NCI-H460 (cell line): ENCODE data around the gene PRDX3. TPM values are rescaled to one million over a fixed set of nuclear protein-coding genes. Genes with fewer than 3 reads are reported as not detected.

Source experiments
- DNase-seq: peaks from one replicate; pipeline ENCODE4 v3.0.0-alpha.2; 2016; ENCODE audit warnings: low read depth; ENCODE audit errors: extremely low read depth
- small RNA-seq, 2 experiments: library from RNA; depleted of rRNA; stranded (forward); fragments of <200 nt; gene quantifications; one replicate each; pipeline ENCODE3, GENCODE V24; 2014
- total RNA-seq: library from RNA; depleted of rRNA; stranded (reverse); fragments of >200 nt; shearing (Covaris generic); gene quantifications from 2 replicates; pipeline ENCODE4 v1.2.3, GENCODE V29; 2014; rRNA removed

Gene PRDX3
- total RNA-seq, 1 experiment from 2014 or later = 354 TPM

DNA sequence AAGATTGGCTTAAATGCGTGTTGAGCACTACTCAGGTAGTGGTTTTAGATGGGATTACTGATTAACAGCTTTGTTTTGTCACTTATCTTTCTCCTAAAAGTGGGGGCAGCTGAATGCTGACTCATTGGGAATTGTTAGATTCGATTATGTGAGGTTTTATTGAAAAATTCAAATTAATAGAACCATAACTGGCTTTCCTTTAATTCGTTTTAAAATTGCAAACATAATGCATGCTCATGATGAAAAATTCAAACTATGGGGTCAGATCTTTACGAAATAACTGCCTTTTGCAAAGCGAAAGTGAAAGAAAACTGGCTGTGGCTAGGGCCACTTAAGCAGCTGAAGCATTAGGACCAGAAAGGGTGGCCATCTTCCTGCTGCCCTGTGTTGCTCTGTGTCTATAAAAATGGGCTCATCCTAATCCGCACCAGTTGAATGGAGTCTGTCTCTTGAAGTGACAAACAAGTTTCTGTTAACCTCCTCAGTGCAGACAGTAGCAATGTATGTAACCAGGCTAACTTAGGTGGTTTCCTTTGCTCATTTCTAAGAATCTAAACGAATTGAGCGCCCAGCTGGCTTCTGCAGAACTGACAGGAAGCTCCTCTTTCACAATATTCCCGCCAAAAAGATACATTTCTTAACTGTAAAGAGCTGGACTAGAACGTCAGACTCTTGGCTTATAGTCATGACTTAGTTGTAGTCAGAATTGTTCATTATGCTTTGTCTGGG lies 46.9 kb downstream of the PRDX3 start:
- DNase-seq = no peak

DNA sequence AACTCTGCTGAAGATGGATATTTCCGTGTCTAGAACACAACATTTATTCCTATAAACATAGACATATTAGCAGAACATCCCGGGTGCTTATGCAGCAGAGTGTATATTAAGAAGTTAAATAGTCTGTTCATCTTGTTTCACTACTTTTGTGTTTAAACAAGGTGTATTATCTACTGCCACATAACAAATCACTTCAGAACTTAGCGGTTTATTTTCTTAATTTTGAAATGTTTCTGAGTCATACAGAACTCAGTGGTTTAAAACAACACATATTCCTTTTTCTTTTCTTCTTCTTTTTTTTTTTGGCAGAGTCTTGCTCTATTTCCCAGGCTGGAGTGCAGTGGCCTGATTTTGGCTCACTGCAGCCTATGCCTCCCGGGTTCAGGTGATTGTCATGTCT lies 48.9 kb downstream of the PRDX3 start:
- DNase-seq = no peak

DNA sequence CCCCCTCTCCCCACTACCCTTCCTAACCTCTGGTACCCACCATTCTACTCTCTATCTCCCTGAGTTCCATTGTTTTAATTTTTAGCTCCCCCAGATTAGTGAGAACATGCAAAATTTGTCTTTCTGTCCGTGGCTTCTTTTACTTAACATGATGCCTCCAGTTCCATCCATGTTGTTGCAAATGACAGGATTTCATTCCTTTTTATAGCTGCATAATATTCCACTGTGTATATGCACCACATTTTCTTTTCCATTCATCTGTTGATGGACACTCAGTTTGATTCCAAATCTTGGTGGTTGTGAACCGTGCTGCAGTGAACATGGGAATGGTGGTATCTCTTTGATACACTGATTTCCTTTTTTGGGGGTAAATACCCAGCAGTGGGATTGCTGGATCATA lies 52.7 kb downstream of the PRDX3 start:
- DNase-seq = no peak

DNA sequence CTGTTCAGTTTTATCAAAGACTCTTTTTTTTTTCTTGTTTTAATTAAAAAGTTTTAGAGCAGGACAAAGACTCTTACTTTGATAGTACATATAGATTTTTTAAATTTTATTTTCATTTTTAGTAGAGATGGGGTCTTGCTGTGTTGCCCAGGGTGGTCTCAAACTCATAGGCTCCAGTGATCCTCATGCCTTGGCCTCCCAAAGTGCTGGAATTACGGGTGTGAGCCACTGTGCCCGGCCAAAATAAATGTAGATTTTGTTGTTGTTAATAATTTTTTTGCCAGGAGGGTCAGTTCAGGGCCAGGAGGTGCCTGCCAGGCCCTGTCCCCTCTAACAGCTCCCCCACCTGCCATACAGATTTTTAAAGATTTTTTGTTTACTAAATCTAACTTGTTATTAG lies 57.7 kb downstream of the PRDX3 start:
- no peak for DNase-seq

DNA sequence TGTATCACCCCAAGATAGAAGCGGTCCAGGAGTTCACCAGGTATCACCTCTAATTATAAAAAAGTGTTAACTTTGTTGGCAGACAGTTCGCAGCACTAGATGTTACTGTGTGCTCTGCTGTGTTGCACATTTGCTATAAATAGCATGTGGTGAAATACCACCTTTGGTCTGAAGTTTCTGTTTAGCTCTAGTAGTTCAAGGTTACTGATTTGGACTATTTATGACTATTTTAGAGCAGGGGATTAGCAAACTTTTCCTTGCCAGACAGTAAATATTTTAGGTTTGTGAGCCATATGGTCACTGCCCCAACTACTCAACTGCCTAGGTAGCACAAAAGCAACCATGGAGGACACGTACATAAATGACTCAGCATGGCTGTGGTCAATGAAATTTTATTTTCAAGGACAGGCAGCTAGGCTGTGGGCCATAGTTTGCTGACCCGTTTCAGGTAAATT lies 58.2 kb downstream of the PRDX3 start:
- DNase-seq = no peak

DNA sequence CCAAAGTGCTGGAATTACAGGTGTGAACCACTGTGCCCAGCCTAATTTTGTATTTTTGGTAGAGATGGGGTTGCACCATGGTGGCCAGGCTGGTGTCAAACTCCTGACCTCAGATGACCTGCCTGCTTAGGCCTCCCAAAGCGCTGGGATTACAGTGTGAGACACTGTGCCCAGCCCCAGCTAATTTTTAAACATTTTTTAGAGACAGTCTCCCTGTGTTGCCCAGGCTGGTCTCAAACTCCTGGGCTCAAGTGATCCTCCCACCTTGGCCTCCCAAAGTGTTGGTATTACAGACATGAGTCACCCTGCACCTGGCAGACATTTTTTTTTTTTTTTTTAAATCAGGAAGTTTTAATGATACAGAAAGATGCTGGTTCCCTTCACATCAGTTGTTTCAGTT lies 59.2 kb downstream of the PRDX3 start:
- DNase-seq = no peak

DNA sequence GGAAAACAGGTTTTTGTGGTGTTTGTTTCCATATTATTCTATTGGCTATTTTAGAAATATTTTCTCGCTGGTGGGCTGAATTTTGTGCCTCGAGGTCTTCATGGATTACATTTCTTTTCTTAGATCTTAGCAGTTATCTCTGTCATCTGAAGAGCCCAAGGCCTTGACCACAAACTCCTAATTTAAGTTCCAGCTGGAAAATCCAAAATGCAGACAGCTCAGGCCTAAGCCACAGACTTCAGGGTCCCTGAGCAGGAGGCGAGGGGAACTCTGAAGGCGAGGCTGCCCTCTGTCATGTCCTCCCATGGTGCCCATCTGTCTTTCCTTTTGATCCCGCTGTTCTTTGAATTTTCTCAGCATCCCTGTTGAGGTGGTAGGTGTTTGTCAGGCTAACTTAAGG lies 60.4 kb downstream of the PRDX3 start:
- no peak for DNase-seq

Small RNA genes lying within 50 kb of the gene (small RNA-seq; reads per million reads assigned to genes)
- gene RN7SL749P = 0 reads per million in 2 experiments

Other genes with a start within 250 kb of the PRDX3 start
- gene NANOS1, start 149.1 kb downstream of the PRDX3 start, total RNA-seq = 1.6 and 1.8 TPM in 2 replicates
- gene EIF3A, start 98.0 kb downstream of the PRDX3 start, total RNA-seq = 204 and 235 TPM in 2 replicates
- gene DENND10, start 74.7 kb downstream of the PRDX3 start, total RNA-seq = 69.0 and 71.1 TPM in 2 replicates
- 50.7 and 51.0 TPM in 2 replicates for gene SFXN4, start 13.1 kb downstream of the PRDX3 start, total RNA-seq
- gene GRK5, start 28.8 kb upstream of the PRDX3 start, total RNA-seq = 0.40 and 0.79 TPM in 2 replicates